HS-5 (cell line): Measurements from ENCODE around the gene HSD17B12.
"Not testable (repeated sequence)": the region's sequence is repeated elsewhere in the genome, so short reads cannot be mapped to it uniquely, and the experiment has no call there.

Experiments
- DNase-seq: peaks from one replicate; pipeline ENCODE4 v3.0.0-alpha.2; 2012; ENCODE audit warnings: low read depth

Gene HSD17B12

GRCh38 chr11:43747130-43747802 is 66.7 kb downstream of the HSD17B12 start:
- DNase-seq: no peak

- no peak for DNase-seq
Observed at GRCh38 chr11:43748095-43748494, 67.6 kb downstream of the HSD17B12 start.

DNA sequence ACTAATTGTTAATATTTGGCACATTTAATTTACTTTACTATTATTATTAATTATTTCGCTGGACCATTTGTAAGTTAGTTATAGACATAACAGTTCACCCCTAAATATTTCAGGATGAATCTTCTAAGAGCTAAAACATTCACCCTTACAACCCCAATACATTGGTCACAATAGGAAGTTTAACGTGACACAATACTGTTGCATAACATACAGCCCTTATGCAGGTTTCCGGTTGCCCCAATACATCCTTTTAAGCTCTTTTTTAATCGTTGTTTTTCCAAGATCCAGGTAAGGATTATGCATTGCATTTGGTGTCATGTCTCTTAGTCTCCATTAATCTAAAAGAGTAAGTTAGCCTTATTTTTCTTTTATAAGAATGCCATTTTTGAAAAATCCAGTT is 71.2 kb downstream of the HSD17B12 start:
- no peak for DNase-seq

GRCh38 chr11:43756575-43756974 is 76.0 kb downstream of the HSD17B12 start:
- DNase-seq: no peak

GRCh38 chr11:43758927-43759326 is 78.4 kb downstream of the HSD17B12 start:
- DNase-seq: no peak

DNA sequence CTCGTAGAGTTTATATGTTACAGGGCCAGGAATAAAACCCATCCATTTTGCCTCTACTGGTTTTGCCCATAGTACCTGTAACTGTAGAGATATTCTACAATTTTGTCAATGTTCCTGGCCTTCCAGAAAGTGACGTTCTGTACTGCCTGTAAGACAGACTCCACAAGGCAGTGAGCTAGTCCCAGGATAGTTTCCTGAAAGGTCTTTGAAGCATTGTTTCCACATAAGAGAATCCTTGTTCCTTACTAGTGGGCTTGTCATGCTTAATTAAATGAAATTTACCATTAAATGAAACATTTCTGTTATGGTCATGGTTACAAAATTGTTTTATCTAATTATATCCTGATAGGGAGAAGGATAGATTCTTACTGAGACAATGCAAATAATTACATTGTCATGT is 80.4 kb downstream of the HSD17B12 start:
- DNase-seq: no peak

- DNase-seq: no peak
Observed at GRCh38 chr11:43765194-43765593, 84.7 kb downstream of the HSD17B12 start.

DNA sequence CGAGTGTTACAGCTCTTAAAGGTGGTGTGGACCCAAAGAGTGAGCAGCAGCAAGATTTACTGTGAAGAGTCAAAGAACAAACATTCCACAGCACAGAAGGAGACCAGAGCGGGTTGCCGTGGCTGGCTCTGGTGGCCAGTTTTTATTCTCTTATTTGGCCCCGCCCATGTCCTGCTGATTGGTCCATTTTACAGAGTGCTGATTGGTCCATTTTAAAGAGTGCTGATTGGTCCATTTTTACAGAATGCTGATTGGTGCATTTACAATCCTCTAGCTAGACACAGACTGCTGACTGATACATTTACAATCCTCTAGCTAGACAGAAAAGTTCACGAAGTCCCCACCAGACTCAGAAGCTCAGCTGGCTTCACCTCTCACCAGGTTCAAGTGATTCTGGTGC is 88.1 kb downstream of the HSD17B12 start:
- not testable (repeated sequence) for DNase-seq

DNA sequence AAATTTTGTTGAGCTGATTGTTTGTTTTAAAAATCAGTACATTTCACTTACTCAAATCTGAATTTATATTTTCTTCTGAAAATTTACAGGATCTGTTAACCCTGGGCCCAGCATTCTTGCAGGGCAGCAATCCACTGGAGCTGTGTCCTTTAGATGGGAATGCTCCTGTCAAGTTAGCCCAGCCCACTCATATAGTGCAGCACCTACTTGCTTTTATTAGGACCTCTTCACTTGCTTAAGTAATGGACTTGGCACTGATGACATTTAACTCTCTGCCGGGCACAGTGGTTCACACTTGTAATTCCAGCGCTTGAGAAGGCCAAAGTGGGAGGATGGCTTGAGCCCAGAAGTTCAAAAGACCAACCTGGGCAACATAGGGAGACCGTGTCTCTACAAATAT is 89.6 kb downstream of the HSD17B12 start:
- no peak for DNase-seq

DNA sequence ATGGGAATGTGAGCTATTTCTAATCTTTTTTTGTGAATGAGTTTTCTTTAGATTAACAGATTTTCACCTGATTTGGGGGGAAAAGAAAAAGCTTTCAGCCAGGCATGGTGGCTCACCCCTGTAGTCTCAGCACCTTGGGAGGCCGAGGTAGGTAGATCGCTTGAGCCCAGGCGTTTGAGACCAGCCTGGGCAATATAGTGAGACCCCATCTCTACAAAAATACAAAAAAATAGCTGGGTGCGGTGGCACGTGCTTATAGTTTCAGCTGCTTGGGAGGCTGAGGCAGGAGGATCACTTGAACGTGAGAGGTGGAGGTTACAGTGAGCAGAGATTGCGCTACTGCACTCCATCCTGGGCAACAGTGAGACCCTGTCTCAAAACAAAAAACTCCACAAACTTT is 92.2 kb downstream of the HSD17B12 start:
- DNase-seq: no peak

- DNase-seq: no peak
Observed at GRCh38 chr11:43774786-43775185, 94.2 kb downstream of the HSD17B12 start.

DNA sequence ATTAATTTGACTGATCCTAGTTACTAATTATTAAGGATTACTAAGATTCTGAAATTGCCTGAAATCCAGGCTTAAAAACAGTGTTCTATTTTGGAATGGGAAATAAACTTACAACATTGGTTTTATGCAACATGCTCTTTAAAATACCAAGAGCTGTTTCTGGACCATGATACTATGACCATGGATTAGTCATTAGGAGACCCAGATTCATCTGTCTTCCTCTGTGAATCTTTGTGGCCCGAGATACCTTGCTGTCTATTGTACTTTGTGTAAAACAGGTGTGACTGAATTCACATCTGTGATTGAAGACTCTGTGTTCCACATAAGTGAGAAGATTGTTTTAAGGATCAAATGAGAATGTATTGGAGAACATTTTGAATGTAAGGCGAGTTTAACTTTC is 98.8 kb downstream of the HSD17B12 start:
- no peak for DNase-seq

GRCh38 chr11:43784301-43784700 is 103.8 kb downstream of the HSD17B12 start:
- DNase-seq: no peak

DNA sequence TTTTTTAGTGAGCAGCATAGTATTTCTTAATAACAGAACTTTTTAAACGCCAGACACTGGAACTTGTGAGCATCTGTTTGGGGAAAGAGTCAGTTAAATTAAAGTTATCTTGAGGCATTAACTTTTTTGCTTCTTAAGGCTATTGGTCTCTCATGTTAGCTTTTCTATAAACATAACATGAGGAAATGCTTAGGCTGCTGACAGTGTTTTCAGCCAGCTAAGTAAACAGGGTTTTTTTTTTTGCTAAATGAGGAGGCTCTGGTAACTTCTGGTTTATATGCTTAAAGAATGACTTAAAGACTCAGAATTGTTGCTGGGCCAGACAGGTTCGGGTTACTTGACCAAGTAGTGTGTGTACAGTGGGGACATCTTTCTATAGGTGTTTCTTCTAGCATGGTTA is 104.3 kb downstream of the HSD17B12 start:
- DNase-seq: no peak

DNA sequence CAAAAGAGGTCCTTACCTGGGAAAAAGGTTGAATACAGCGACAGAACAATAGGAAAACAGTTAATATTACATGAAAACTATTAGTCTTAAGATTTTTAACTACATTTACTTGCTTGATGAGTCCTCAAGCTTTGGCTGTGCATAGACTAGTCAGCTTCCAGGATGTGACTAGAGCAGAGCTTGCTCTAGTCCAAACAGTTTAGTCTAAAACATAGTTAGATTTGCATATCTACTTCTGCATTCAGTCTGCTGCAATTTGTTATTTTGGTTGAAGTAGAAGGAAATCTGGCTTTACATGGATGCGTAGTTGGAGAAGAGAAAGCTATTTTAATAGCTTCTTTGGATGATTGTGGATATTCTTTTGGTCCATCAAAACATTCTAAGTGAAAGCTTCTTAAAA is 104.8 kb downstream of the HSD17B12 start:
- DNase-seq: no peak

DNA sequence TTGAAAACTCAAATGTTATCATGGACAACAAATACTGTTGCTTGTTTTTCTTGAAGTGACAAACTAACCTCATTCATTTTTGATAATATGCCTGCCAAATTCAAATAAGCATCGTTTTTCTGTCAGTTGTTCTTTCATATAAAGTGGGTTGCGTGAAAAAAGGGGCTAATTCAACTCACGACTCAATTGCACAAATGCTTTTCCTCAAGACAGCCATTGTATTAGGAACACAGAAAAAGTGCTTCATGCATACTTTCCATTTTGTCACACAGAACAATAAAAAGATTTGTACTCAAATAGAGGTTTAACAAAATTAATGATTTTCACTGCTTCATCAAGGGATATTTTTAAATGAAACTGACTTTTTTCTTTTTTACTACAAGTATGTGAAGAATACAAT is 105.5 kb downstream of the HSD17B12 start:
- DNase-seq: no peak

DNA sequence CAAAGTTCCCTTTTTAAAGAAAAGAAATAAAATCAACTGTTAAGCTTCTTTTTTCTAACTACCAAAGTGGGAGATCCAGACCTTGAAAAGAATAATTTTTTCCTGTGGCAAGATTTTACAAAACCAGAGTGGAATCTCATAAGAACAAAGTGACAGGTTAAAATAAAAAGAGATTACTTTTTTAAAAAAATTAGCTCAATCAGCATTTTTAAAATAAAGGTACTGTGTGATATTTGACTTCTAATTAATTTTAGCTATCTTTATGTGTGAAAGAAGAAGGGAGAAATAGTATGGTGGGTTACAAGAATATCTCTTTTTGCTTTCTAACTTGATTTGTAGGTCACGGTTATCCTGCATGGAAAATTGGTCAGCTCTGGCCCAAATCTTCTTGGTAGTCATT is 107.3 kb downstream of the HSD17B12 start:
- no peak for DNase-seq

DNA sequence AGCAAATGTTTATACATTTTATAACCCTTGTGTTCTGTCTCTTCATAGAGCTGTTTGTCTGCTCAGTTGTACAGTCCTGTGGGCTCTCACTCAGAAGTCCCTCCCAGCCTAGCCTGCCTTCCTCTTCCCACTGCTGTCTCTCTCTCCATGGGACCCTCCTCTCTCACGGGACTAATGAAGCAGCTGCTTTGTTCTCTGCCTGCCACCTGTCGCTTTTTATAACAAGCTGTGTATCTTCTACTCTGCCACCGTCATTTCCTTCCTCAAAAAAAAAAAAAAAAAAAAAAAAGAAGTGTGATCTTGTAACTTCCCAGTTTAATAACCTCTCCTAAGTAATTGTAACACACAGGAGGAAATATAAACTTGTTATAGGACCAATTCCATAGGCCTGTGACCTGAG is 107.9 kb downstream of the HSD17B12 start:
- no peak for DNase-seq

DNA sequence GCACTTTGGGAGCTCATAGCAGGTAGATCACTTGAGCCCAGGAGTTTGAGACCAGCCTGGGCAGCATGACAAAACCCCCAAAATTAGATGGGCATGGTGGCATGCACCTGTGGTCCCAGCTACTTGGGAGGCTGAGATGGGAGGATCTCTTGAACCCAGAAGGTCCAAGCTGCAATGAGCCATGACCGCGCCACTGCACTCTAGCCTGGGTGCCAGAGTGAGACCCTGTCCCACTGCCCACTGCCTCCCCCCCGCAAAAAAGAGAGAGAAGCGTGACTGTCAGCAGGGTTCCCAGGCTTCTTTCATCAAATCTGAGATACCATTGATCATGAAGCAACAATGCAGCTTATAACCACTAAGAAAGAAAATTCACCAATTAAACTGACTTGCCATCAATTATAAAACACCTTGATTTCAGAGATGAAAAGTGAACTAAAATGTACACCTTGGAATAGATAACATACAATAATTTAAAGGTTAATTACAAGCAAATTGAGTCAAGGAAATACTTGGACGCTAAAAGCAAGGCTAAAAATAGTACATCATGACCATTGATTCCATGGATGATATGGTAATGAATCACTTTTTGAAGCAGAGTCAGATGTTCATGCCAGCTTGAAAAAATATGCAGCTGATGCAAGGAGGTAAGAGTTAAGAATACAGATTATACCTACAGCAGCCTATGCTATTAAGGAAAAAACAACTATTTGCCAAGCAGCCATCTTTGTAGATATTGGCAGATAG is 109.3 kb downstream of the HSD17B12 start:
- peak; percentile 80 for DNase-seq

DNA sequence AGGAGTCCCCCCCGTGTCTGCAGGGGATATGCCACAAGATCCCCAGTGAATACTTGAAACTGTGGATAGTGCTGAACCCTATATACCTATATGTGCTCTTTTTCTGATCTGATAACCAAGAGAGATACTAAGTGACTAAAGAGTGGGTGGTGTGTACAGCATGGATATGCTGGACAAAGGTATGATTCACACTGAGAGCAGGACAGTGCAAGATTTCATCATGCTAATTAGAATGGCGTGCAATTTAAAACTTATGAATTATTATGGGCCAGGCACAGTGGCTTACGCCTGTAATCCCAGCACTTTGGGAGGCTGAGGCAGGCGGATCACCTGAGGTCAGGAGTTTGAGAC is 109.9 kb downstream of the HSD17B12 start:
- DNase-seq: peak; percentile 68

DNA sequence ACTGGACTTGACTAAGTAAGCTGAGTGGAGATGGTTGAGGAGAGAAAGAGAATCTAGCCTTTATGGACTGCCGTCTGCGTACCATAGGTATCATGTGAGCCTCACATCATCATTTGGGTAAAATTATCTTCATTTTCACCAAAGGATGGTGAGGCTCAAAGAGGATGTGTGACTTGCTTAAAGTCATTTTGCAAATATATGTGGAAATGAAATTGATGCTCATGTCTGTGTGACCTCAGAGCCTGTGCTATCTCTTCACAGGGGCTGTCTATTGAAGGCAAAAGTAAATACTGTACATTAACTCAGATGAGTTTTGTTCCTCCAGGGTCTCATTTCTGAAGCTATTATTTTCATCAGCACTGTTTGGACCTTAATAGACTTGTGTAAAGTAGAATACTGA is 116.8 kb downstream of the HSD17B12 start:
- DNase-seq: no peak

DNA sequence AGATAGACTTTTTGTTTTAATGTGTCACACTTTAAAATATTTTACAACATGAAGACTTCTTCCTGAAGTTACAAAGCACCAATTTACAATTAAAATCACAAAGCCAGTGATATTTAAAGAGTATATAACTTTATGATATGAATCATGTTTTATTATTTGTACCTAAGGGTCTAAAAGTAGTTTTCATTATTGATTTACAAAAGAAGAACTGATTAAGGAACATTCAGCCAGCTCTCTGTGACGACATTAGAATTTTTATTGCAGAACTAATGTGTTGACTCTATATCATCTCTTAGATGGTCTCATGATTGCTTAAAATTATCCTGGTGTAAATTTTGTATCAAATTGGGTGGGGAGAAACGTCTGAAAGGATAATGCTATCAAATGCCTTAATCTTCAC is 117.3 kb downstream of the HSD17B12 start:
- DNase-seq: no peak

- no peak for DNase-seq
Observed at GRCh38 chr11:43802509-43802908, 122.0 kb downstream of the HSD17B12 start.

DNA sequence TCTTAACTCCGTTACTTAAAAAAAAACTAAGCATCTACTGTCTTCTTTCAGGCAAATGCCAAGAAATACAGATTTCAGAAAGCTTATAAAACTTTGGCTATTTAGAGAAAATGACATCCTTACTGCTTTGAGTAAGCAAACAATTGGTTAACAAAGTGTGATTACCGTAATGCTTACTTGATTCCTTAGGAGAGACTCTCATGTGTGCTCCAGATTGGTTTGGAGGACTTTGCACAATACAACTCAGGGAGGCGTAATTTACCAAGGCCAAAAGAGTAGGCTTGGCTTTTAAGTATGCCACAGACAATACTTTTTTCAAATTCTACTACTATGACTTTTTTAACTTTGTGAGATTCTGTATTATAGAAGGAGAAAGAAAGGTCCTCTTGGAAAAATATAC is 123.2 kb downstream of the HSD17B12 start:
- no peak for DNase-seq
